Liver (tissue), 3 donors: ENCODE measurements around the gene PTRHD1.

Experiments used
- FOXA1 ChIP-seq: IDR thresholded peaks from 2 replicates; pipeline ENCODE4 v1.6.1; 2016; ENCODE audit warnings: antibody characterized with exemption
- GABPA ChIP-seq, 2 donors: IDR thresholded peaks in 1 of 2; conservative IDR thresholded peaks in 1 of 2; 2 replicates each; pipeline ENCODE4 v1.6.1; 2016; ENCODE audit warnings: antibody characterized with exemption in 2 of 2, mild to moderate bottlenecking in 1 of 2, moderate library complexity in 1 of 2
- HNF4A ChIP-seq, 2 donors: conservative IDR thresholded peaks; 2 replicates each; pipeline ENCODE4 v1.6.1; 2016; ENCODE audit warnings: antibody characterized with exemption in 2 of 2, mild to moderate bottlenecking in 2 of 2
- RAD21 ChIP-seq, 2 donors: IDR thresholded peaks; 2 replicates each; pipeline ENCODE4 v1.6.1; 2016; ENCODE audit warnings: antibody characterized with exemption in 2 of 2, mild to moderate bottlenecking in 2 of 2
- RXRA ChIP-seq, 2 donors: IDR thresholded peaks; 2 replicates each; pipeline ENCODE4 v1.6.1; 2017 to 2018; ENCODE audit warnings: antibody characterized with exemption in 2 of 2, mild to moderate bottlenecking in 1 of 2
- SP1 ChIP-seq: IDR thresholded peaks from 2 replicates; pipeline ENCODE4 v1.6.1; 2018; ENCODE audit warnings: antibody characterized with exemption, mild to moderate bottlenecking
- TAF1 ChIP-seq: conservative IDR thresholded peaks from 2 replicates; pipeline ENCODE4 v1.6.1; 2016; ENCODE audit warnings: antibody characterized with exemption, mild to moderate bottlenecking
- TF ChIP-seq, protein P1 (sequence below): IDR thresholded peaks from 2 replicates; pipeline ENCODE4 v1.6.1; 2016; ENCODE audit warnings: antibody characterized with exemption
- TF ChIP-seq, protein P2 (sequence below): fragments of 150-350 bp; IDR thresholded peaks from 2 replicates; pipeline ENCODE4 v1.5.1; 2017; ENCODE audit warnings: improper control_type of control experiment, low read depth, low read length; ENCODE audit not compliant: missing input control
- TF ChIP-seq, protein P3 (sequence below): IDR thresholded peaks from 2 replicates; pipeline ENCODE4 v1.6.1; 2016; ENCODE audit warnings: antibody characterized with exemption
- TF ChIP-seq, protein P4 (sequence below): IDR thresholded peaks from 2 replicates; pipeline ENCODE4 v1.6.1; 2016; ENCODE audit warnings: antibody characterized with exemption, mild to moderate bottlenecking
- TF ChIP-seq, protein P5 (sequence below): IDR thresholded peaks from 2 replicates; pipeline ENCODE4 v1.6.1; 2016; ENCODE audit warnings: antibody characterized with exemption
- donor health status: healthy.
- donor health status: healthy.

DNA sequence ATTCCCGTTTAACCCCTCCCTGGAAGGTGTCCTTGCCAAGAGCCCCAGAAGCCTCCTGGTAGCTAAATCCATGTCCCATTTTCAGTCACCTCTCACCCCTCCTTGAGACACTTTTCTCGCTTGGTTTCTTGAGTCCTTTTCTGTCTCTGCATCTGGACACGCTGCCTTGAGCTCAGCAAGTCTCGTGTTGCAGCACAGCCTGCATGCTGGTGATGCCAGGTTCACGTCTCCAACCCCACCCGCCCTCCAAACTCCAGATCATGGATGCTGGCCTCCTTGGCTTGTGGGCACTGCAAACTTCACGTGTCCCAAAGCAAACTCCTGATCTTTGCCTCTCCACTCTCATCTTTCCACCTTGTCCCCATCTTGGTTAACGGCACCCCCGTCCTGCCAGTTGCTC, 39.3 kb upstream of the PTRHD1 start:
- TF ChIP-seq, protein P1, sequence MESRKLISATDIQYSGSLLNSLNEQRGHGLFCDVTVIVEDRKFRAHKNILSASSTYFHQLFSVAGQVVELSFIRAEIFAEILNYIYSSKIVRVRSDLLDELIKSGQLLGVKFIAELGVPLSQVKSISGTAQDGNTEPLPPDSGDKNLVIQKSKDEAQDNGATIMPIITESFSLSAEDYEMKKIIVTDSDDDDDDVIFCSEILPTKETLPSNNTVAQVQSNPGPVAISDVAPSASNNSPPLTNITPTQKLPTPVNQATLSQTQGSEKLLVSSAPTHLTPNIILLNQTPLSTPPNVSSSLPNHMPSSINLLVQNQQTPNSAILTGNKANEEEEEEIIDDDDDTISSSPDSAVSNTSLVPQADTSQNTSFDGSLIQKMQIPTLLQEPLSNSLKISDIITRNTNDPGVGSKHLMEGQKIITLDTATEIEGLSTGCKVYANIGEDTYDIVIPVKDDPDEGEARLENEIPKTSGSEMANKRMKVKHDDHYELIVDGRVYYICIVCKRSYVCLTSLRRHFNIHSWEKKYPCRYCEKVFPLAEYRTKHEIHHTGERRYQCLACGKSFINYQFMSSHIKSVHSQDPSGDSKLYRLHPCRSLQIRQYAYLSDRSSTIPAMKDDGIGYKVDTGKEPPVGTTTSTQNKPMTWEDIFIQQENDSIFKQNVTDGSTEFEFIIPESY = no peak
- TF ChIP-seq RAD21 (IDR thresholded peaks at IDR 0.05) (no peak), SP1 (no peak), GABPA (IDR thresholded peaks at IDR 0.05 in 1 of 2, conservative IDR thresholded peaks at IDR 0.05 in 1 of 2) (no peak), RXRA (IDR thresholded peaks at IDR 0.05) (no peak), HNF4A (conservative IDR thresholded peaks at IDR 0.05) (no peak), TAF1 (no peak), FOXA1 (no peak)
- TF ChIP-seq, protein P2, sequence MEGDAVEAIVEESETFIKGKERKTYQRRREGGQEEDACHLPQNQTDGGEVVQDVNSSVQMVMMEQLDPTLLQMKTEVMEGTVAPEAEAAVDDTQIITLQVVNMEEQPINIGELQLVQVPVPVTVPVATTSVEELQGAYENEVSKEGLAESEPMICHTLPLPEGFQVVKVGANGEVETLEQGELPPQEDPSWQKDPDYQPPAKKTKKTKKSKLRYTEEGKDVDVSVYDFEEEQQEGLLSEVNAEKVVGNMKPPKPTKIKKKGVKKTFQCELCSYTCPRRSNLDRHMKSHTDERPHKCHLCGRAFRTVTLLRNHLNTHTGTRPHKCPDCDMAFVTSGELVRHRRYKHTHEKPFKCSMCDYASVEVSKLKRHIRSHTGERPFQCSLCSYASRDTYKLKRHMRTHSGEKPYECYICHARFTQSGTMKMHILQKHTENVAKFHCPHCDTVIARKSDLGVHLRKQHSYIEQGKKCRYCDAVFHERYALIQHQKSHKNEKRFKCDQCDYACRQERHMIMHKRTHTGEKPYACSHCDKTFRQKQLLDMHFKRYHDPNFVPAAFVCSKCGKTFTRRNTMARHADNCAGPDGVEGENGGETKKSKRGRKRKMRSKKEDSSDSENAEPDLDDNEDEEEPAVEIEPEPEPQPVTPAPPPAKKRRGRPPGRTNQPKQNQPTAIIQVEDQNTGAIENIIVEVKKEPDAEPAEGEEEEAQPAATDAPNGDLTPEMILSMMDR = no peak
- TF ChIP-seq, protein P3, sequence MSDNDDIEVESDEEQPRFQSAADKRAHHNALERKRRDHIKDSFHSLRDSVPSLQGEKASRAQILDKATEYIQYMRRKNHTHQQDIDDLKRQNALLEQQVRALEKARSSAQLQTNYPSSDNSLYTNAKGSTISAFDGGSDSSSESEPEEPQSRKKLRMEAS = no peak
- TF ChIP-seq, protein P4, sequence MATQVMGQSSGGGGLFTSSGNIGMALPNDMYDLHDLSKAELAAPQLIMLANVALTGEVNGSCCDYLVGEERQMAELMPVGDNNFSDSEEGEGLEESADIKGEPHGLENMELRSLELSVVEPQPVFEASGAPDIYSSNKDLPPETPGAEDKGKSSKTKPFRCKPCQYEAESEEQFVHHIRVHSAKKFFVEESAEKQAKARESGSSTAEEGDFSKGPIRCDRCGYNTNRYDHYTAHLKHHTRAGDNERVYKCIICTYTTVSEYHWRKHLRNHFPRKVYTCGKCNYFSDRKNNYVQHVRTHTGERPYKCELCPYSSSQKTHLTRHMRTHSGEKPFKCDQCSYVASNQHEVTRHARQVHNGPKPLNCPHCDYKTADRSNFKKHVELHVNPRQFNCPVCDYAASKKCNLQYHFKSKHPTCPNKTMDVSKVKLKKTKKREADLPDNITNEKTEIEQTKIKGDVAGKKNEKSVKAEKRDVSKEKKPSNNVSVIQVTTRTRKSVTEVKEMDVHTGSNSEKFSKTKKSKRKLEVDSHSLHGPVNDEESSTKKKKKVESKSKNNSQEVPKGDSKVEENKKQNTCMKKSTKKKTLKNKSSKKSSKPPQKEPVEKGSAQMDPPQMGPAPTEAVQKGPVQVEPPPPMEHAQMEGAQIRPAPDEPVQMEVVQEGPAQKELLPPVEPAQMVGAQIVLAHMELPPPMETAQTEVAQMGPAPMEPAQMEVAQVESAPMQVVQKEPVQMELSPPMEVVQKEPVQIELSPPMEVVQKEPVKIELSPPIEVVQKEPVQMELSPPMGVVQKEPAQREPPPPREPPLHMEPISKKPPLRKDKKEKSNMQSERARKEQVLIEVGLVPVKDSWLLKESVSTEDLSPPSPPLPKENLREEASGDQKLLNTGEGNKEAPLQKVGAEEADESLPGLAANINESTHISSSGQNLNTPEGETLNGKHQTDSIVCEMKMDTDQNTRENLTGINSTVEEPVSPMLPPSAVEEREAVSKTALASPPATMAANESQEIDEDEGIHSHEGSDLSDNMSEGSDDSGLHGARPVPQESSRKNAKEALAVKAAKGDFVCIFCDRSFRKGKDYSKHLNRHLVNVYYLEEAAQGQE = no peak
- TF ChIP-seq, protein P5, sequence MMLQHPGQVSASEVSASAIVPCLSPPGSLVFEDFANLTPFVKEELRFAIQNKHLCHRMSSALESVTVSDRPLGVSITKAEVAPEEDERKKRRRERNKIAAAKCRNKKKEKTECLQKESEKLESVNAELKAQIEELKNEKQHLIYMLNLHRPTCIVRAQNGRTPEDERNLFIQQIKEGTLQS = no peak
